ENCODE results near the gene CD2BP2. TPM values are rescaled to one million over a fixed set of nuclear protein-coding genes. Genes with fewer than 3 reads are reported as not detected.

CD2BP2 gene
- total and polyA plus RNA-seq, 9 of the 15 experiments (the other 6 are each of a cell fraction or from before 2014, with no cell fraction given), result 3.9 to 51.1 (median 32.8) TPM

DNA sequence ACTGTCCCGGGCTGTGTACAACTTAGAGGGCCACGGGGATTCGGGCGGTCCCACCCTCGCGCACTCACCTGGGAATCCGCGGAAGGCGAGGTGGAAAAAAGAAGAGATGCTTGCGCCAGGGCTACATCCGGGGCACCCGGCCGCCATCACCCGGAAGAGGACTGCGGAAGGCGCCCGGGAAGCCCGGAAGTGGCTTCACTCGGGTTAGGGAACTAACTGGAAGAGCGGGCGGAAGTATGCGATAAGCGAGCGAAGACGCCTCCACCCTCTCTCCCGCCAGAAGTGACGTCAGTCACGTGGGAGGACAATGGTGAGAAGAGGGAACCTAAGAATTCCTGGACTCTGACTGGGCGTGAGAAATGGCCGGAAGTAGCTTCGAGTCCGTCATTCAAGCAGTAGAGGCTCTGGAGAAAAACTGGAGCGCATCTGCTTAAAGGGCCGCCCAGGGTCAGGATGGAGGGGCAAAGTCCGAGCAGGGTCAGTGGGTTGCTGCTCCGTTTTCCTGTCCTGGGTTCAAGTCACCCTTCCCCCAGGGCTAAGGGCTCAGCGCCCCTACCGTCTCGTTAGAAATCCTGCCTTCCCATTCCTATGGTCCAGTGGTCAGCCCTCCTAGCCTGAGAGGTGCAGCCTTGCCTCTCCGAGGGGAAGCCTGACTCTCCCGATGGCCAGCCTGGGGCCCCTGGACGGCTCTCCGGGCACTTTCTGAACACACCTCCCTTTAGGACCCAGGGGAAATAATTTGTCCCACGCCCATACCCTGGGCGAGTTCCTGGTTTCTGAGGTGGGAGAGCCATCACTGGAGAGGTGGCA is at the start of gene CD2BP2 (continued):
- TF ChIP-seq, protein P1, sequence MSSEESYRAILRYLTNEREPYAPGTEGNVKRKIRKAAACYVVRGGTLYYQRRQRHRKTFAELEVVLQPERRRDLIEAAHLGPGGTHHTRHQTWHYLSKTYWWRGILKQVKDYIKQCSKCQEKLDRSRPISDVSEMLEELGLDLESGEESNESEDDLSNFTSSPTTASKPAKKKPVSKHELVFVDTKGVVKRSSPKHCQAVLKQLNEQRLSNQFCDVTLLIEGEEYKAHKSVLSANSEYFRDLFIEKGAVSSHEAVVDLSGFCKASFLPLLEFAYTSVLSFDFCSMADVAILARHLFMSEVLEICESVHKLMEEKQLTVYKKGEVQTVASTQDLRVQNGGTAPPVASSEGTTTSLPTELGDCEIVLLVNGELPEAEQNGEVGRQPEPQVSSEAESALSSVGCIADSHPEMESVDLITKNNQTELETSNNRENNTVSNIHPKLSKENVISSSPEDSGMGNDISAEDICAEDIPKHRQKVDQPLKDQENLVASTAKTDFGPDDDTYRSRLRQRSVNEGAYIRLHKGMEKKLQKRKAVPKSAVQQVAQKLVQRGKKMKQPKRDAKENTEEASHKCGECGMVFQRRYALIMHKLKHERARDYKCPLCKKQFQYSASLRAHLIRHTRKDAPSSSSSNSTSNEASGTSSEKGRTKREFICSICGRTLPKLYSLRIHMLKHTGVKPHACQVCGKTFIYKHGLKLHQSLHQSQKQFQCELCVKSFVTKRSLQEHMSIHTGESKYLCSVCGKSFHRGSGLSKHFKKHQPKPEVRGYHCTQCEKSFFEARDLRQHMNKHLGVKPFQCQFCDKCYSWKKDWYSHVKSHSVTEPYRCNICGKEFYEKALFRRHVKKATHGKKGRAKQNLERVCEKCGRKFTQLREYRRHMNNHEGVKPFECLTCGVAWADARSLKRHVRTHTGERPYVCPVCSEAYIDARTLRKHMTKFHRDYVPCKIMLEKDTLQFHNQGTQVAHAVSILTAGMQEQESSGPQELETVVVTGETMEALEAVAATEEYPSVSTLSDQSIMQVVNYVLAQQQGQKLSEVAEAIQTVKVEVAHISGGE (CRISPR knock-in tag; IDR thresholded peaks at IDR 0.05), result peak; percentile 25 to 94 (median 62); a peak in 5 of 6 replicates
- TF ChIP-seq GATAD2B (IDR thresholded peaks at IDR 0.05; ENCODE audit: borderline replicate concordance), result peak; percentile 14
- TF ChIP-seq NR4A1 (CRISPR knock-in tag; IDR thresholded peaks at IDR 0.05), result no peak
- TF ChIP-seq NR4A1 (tag; IDR thresholded peaks at IDR 0.05), result 0 out of 2 replicates have a peak, but pooled peaks have one; percentile 44
- TF ChIP-seq, protein P2, sequence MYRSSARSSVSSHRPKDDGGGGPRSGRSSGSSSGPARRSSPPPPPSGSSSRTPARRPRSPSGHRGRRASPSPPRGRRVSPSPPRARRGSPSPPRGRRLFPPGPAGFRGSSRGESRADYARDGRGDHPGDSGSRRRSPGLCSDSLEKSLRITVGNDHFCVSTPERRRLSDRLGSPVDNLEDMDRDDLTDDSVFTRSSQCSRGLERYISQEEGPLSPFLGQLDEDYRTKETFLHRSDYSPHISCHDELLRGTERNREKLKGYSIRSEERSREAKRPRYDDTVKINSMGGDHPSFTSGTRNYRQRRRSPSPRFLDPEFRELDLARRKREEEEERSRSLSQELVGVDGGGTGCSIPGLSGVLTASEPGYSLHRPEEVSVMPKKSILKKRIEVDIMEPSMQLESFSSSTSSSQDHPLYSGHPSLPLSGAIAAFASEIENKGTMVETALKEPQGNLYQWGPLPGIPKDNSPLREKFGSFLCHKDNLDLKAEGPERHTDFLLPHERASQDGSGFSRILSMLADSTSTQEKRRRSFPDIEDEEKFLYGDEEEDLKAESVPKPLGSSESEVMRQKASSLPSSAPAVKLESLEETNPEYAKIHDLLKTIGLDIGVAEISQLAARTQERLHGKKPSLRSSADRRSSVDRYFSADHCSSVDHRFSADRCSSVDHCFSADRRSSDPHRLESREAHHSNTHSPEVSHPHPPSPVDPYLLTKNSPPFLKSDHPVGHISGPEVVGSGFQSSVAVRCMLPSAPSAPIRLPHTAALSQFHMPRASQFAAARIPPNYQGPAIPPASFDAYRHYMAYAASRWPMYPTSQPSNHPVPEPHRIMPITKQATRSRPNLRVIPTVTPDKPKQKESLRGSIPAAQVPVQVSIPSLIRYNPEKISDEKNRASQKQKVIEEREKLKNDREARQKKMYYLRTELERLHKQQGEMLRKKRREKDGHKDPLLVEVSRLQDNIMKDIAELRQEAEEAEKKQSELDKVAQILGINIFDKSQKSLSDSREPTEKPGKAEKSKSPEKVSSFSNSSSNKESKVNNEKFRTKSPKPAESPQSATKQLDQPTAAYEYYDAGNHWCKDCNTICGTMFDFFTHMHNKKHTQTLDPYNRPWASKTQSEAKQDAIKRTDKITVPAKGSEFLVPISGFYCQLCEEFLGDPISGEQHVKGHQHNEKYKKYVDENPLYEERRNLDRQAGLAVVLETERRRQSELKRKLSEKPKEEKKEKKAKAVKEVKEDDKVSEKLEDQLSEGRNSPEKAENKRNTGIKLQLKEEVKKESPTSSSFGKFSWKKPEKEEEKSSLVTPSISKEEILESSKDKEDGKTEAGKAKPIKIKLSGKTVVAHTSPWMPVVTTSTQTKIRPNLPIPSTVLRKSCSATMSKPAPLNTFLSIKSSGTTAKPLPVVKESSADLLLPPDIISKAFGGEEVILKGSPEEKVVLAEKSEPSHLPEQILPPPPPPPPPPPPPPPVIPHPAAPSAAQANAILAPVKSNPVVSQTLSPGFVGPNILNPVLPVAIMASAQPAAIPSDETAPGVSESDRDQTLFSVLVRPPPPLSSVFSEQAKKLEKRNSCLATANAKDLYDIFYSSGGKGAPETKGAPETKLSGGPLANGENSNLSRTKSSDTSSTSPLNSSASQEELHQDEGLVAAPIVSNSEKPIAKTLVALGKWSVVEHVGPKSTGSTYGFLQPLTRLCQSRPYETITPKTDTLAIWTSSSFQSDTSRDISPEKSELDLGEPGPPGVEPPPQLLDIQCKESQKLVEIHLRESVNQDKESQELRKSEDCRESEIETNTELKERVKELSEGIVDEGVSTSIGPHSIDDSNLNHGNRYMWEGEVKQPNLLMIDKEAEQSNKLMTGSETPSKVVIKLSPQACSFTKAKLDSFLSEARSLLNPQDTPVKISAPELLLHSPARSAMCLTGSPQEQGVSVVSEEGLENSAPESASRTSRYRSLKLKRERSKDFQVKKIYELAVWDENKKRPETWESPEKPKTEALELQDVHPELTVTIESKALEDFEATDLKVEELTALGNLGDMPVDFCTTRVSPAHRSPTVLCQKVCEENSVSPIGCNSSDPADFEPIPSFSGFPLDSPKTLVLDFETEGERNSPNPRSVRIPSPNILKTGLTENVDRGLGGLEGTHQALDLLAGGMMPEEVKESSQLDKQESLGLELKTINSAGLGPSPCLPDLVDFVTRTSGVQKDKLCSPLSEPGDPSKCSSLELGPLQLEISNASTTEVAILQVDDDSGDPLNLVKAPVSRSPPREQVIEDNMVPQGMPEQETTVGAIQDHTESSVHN (IDR thresholded peaks at IDR 0.05; ENCODE audit: borderline replicate concordance in 1 of 2, low read depth in 1 of 2), result no peak
- TF ChIP-seq ELF1 (tag; IDR thresholded peaks at IDR 0.05), result peak; percentile 100
- no peak for TF ChIP-seq ZSCAN32 (CRISPR knock-in tag; IDR thresholded peaks at IDR 0.05)
- no peak for TF ChIP-seq CSDE1 (IDR thresholded peaks at IDR 0.05)
- TF ChIP-seq, protein P3, sequence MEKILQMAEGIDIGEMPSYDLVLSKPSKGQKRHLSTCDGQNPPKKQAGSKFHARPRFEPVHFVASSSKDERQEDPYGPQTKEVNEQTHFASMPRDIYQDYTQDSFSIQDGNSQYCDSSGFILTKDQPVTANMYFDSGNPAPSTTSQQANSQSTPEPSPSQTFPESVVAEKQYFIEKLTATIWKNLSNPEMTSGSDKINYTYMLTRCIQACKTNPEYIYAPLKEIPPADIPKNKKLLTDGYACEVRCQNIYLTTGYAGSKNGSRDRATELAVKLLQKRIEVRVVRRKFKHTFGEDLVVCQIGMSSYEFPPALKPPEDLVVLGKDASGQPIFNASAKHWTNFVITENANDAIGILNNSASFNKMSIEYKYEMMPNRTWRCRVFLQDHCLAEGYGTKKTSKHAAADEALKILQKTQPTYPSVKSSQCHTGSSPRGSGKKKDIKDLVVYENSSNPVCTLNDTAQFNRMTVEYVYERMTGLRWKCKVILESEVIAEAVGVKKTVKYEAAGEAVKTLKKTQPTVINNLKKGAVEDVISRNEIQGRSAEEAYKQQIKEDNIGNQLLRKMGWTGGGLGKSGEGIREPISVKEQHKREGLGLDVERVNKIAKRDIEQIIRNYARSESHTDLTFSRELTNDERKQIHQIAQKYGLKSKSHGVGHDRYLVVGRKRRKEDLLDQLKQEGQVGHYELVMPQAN (IDR thresholded peaks at IDR 0.05; ENCODE audit: borderline replicate concordance), result peak; percentile 49; the same call in 1 of the 2 replicates
